ENCODE measurements around the gene ATP1A4.

The ATP1A4 gene

DNA sequence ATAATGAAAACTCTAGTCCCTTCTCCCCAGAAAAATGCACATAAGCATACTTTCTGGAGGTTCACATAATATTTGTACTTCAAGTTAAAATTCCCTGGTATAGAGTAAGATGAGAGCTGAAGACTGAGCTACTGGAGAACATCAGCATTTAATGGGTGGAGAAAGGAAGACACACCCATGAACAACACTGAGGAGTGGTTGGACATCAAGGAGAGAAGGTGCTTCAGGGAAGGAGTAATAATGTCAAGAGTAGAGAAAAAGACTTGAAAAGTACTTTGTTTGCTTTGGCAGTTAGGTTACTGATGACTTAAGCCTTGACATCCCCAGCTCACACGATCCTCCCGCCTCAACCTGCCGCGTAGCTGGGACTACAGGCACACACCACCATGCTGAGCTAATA lies 75.6 kb downstream of the ATP1A4 start:
- ATAC-seq = no peak

DNA sequence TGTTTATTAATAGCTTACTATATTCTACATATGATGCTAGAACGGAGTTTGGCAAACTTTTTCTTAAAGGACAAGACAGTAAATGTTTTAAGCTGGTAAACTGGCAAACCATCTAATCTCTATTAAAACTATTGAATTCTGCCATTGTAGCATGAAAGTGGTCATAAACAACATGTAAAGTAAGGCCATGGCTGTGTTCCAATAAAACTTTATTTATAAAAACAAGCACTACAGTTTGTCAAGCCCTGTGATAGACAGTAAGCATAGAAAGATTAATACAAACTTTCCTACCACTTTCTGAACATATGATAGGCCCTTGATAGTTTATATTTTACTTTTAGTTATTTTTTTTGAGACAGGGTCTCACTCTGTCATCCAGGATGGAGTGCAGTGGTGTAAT lies 76.2 kb downstream of the ATP1A4 start:
- no peak for TF ChIP-seq ZNF70 (CRISPR knock-in tag; IDR thresholded peaks at IDR 0.05)
- no peak for TF ChIP-seq ARNTL (CRISPR knock-in tag; IDR thresholded peaks at IDR 0.05; ENCODE audit: borderline replicate concordance, low read depth)
- TF ChIP-seq PPARA (CRISPR knock-in tag; IDR thresholded peaks at IDR 0.05; ENCODE audit: borderline replicate concordance) = no peak
- no peak for TF ChIP-seq ZNF8 (CRISPR knock-in tag; IDR thresholded peaks at IDR 0.05)
- TF ChIP-seq SNAI2 (CRISPR knock-in tag; IDR thresholded peaks at IDR 0.05) = no peak
- TF ChIP-seq, protein P1, sequence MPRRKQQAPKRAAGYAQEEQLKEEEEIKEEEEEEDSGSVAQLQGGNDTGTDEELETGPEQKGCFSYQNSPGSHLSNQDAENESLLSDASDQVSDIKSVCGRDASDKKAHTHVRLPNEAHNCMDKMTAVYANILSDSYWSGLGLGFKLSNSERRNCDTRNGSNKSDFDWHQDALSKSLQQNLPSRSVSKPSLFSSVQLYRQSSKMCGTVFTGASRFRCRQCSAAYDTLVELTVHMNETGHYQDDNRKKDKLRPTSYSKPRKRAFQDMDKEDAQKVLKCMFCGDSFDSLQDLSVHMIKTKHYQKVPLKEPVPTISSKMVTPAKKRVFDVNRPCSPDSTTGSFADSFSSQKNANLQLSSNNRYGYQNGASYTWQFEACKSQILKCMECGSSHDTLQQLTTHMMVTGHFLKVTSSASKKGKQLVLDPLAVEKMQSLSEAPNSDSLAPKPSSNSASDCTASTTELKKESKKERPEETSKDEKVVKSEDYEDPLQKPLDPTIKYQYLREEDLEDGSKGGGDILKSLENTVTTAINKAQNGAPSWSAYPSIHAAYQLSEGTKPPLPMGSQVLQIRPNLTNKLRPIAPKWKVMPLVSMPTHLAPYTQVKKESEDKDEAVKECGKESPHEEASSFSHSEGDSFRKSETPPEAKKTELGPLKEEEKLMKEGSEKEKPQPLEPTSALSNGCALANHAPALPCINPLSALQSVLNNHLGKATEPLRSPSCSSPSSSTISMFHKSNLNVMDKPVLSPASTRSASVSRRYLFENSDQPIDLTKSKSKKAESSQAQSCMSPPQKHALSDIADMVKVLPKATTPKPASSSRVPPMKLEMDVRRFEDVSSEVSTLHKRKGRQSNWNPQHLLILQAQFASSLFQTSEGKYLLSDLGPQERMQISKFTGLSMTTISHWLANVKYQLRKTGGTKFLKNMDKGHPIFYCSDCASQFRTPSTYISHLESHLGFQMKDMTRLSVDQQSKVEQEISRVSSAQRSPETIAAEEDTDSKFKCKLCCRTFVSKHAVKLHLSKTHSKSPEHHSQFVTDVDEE (CRISPR knock-in tag; IDR thresholded peaks at IDR 0.05) = no peak
- ATAC-seq = no peak

More for the DNA sequence above, 75.6 kb downstream of the ATP1A4 start:
- TF ChIP-seq GLIS3 (CRISPR knock-in tag; IDR thresholded peaks at IDR 0.05) = no peak
- TF ChIP-seq, protein P1 (CRISPR knock-in tag; IDR thresholded peaks at IDR 0.05) = no peak
- TF ChIP-seq ZC3H10 (CRISPR knock-in tag; IDR thresholded peaks at IDR 0.05) = no peak
- TF ChIP-seq ISL1 (CRISPR knock-in tag; IDR thresholded peaks at IDR 0.05) = no peak
- TF ChIP-seq ARNTL (CRISPR knock-in tag; IDR thresholded peaks at IDR 0.05; ENCODE audit: borderline replicate concordance, low read depth) = no peak
- TF ChIP-seq ZNF8 (CRISPR knock-in tag; IDR thresholded peaks at IDR 0.05) = no peak
- TF ChIP-seq, protein P2, sequence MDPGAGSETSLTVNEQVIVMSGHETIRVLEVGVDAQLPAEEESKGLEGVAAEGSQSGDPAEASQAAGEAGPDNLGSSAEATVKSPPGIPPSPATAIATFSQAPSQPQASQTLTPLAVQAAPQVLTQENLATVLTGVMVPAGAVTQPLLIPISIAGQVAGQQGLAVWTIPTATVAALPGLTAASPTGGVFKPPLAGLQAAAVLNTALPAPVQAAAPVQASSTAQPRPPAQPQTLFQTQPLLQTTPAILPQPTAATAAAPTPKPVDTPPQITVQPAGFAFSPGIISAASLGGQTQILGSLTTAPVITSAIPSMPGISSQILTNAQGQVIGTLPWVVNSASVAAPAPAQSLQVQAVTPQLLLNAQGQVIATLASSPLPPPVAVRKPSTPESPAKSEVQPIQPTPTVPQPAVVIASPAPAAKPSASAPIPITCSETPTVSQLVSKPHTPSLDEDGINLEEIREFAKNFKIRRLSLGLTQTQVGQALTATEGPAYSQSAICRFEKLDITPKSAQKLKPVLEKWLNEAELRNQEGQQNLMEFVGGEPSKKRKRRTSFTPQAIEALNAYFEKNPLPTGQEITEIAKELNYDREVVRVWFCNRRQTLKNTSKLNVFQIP (CRISPR knock-in tag; IDR thresholded peaks at IDR 0.05; ENCODE audit: borderline replicate concordance, low read depth) = no peak
- TF ChIP-seq TCF4 (CRISPR knock-in tag; IDR thresholded peaks at IDR 0.05; ENCODE audit: borderline replicate concordance) = no peak
- no peak for TF ChIP-seq OSR1 (CRISPR knock-in tag; IDR thresholded peaks at IDR 0.05)
- no peak for TF ChIP-seq ZNF565 (CRISPR knock-in tag; conservative IDR thresholded peaks at IDR 0.05; ENCODE audit: low read depth)

DNA sequence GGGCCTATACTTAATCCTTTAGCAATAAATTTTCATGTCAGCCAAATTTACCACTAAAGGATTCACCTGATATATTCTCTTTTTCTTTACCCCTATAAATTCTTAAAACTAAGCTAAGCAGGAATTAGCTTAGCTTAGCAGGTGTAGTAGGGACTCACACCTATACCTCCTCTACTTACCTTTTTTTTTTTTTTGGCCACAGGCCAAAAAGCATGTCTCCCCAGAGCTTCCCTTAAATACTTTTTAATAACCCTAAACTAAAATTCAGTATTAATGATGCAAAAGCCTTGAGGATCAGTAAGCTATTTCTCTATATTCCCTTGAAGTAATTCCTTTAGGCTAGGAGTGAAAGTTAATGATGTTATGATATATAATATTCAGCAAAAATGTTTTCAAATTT lies 77.0 kb downstream of the ATP1A4 start:
- no peak for ATAC-seq
- TF ChIP-seq, protein P3, sequence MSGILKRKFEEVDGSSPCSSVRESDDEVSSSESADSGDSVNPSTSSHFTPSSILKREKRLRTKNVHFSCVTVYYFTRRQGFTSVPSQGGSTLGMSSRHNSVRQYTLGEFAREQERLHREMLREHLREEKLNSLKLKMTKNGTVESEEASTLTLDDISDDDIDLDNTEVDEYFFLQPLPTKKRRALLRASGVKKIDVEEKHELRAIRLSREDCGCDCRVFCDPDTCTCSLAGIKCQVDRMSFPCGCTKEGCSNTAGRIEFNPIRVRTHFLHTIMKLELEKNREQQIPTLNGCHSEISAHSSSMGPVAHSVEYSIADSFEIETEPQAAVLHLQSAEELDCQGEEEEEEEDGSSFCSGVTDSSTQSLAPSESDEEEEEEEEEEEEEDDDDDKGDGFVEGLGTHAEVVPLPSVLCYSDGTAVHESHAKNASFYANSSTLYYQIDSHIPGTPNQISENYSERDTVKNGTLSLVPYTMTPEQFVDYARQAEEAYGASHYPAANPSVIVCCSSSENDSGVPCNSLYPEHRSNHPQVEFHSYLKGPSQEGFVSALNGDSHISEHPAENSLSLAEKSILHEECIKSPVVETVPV (CRISPR knock-in tag; IDR thresholded peaks at IDR 0.05) = no peak
- TF ChIP-seq, protein P2 (CRISPR knock-in tag; IDR thresholded peaks at IDR 0.05; ENCODE audit: borderline replicate concordance, low read depth) = no peak
- TF ChIP-seq ESRRG (CRISPR knock-in tag; IDR thresholded peaks at IDR 0.05) = no peak
- TF ChIP-seq, protein P4, sequence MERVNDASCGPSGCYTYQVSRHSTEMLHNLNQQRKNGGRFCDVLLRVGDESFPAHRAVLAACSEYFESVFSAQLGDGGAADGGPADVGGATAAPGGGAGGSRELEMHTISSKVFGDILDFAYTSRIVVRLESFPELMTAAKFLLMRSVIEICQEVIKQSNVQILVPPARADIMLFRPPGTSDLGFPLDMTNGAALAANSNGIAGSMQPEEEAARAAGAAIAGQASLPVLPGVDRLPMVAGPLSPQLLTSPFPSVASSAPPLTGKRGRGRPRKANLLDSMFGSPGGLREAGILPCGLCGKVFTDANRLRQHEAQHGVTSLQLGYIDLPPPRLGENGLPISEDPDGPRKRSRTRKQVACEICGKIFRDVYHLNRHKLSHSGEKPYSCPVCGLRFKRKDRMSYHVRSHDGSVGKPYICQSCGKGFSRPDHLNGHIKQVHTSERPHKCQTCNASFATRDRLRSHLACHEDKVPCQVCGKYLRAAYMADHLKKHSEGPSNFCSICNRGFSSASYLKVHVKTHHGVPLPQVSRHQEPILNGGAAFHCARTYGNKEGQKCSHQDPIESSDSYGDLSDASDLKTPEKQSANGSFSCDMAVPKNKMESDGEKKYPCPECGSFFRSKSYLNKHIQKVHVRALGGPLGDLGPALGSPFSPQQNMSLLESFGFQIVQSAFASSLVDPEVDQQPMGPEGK (CRISPR knock-in tag; IDR thresholded peaks at IDR 0.05; ENCODE audit: borderline replicate concordance) = no peak
- no peak for TF ChIP-seq ARNTL (CRISPR knock-in tag; IDR thresholded peaks at IDR 0.05; ENCODE audit: borderline replicate concordance, low read depth)
- no peak for TF ChIP-seq RARB (CRISPR knock-in tag; IDR thresholded peaks at IDR 0.05)
- TF ChIP-seq ZFP3 (CRISPR knock-in tag; IDR thresholded peaks at IDR 0.05) = no peak
- no peak for TF ChIP-seq ZNF565 (CRISPR knock-in tag; conservative IDR thresholded peaks at IDR 0.05; ENCODE audit: low read depth)

Data from SK-N-SH treated with all-trans-retinoic acid at 6 μM for 48 hours (cell line).